PC-9 (cell line): Measurements from ENCODE around the gene INHA.

Experiments used
- CTCF ChIP-seq: fragments of 200-600 bp; sonication (generic); conservative IDR thresholded peaks from 2 replicates; pipeline ENCODE4 v1.6.1; 2017; ENCODE audit warnings: mixed run types, antibody characterized with exemption, mild to moderate bottlenecking, moderate library complexity
- EZH2 ChIP-seq: fragments of 200-600 bp; sonication (generic); IDR thresholded peaks from 2 replicates; pipeline ENCODE4 v1.8.0; 2017; ENCODE audit warnings: antibody characterized with exemption, low read depth

- TF ChIP-seq CTCF: no peak
- TF ChIP-seq EZH2: no peak
Measured at GRCh38 chr2:219575566-219576504, 3.7 kb downstream of the INHA start.
